Activated T-cell treated with anti-CD3 and anti-CD28 coated beads, Interleukin-2, amount 50 U/mL, for 24 hours (primary cell): ENCODE data around the gene NDUFAF7.
"Not testable (repeated sequence)": the region's sequence is repeated elsewhere in the genome, so short reads cannot be mapped to it uniquely, and the experiment has no call there.

Experiments used
- DNase-seq: peaks from one replicate; pipeline ENCODE4 v3.0.0-alpha.2; 2020
- H3K27ac Mint-ChIP-seq: 2 replicates; pipeline ENCODE4 v1.8.0; 2020; ENCODE audit warnings: mild to moderate bottlenecking, mixed read lengths
- H3K27me3 Mint-ChIP-seq: 2 replicates; pipeline ENCODE4 v1.8.0; 2020; ENCODE audit warnings: mixed read lengths
- H3K36me3 Mint-ChIP-seq: 2 replicates; pipeline ENCODE4 v1.8.0; 2020; ENCODE audit warnings: low read depth, mixed read lengths
- H3K4me1 Mint-ChIP-seq: 2 replicates; pipeline ENCODE4 v1.8.0; 2020; ENCODE audit warnings: low read depth, mixed read lengths
- H3K4me3 Mint-ChIP-seq: 2 replicates; pipeline ENCODE4 v1.8.0; 2020; ENCODE audit warnings: mild to moderate bottlenecking, moderate library complexity, mixed read lengths
- H3K9me3 Mint-ChIP-seq: 2 replicates; pipeline ENCODE4 v1.8.0; 2020; ENCODE audit warnings: mixed read lengths

NDUFAF7 gene

GRCh38 chr2:37231241-37232130, at the start of gene NDUFAF7, which contains the start of gene CEBPZ:
Gene NDUFAF7, plus strand, starts transcription at chr2:37231658. Its CDS starts 48 bp downstream, at chr2:37231706.
Gene CEBPZ, minus strand, starts transcription at chr2:37231596. Its CDS starts 29 bp downstream, at chr2:37231567.
- Mint-ChIP-seq H3K4me1 (peaks cover 44% of the 10 kb centered on the region), H3K36me3 (peaks cover 59% of the 10 kb centered on the region), H3K27me3 (no peaks in the 10 kb centered on the region), H3K27ac (no peak within 1 kb of the TSS), H3K4me3 (no peak within 1 kb of the TSS), H3K9me3 (no peaks in the 10 kb centered on the region)
- peak; percentile 92 for DNase-seq

GRCh38 chr2:37181726-37182684, 49.5 kb upstream of the NDUFAF7 start:
- DNase-seq, result no peak
- Mint-ChIP-seq H3K9me3 (no peaks in the 10 kb centered on the region), H3K4me3 (no peak overlapping the region), H3K27me3 (peaks cover 1% of the 10 kb centered on the region), H3K4me1 (no peaks in the 10 kb centered on the region), H3K27ac (no peak overlapping the region), H3K36me3 (no peaks in the 10 kb centered on the region)

- Mint-ChIP-seq H3K4me3 (no peak within 1 kb of the TSS), H3K9me3 (no peaks in the 10 kb centered on the region), H3K27me3 (peaks cover 7% of the 10 kb centered on the region), H3K4me1 (no peaks in the 10 kb centered on the region), H3K27ac (no peak within 1 kb of the TSS), H3K36me3 (no peaks in the 10 kb centered on the region)
- DNase-seq, result no peak
Observed at GRCh38 chr2:37188570-37188969, 42.9 kb upstream of the NDUFAF7 start, which contains the start of gene SULT6B1. Gene SULT6B1, minus strand, starts transcription at chr2:37188670. Its CDS starts 30 bp downstream, at chr2:37188640.

GRCh38 chr2:37189452-37190153, 41.9 kb upstream of the NDUFAF7 start:
- H3K4me3 Mint-ChIP-seq, result no peak overlapping the region

GRCh38 chr2:37190290-37190689, 41.2 kb upstream of the NDUFAF7 start:
- Mint-ChIP-seq H3K36me3 (no peaks in the 10 kb centered on the region), H3K4me3 (no peak overlapping the region), H3K27me3 (peaks cover 7% of the 10 kb centered on the region), H3K27ac (no peak overlapping the region), H3K4me1 (peaks cover 1% of the 10 kb centered on the region), H3K9me3 (no peaks in the 10 kb centered on the region)
- DNase-seq, result no peak

More at GRCh38 chr2:37189452-37190153, 41.9 kb upstream of the NDUFAF7 start:
- peaks cover 7% of the 10 kb centered on the region for H3K27me3 Mint-ChIP-seq
- H3K4me1 Mint-ChIP-seq, result no peaks in the 10 kb centered on the region
- no peaks in the 10 kb centered on the region for H3K36me3 Mint-ChIP-seq
- no peak overlapping the region for H3K27ac Mint-ChIP-seq
- no peak for DNase-seq
- no peaks in the 10 kb centered on the region for H3K9me3 Mint-ChIP-seq

GRCh38 chr2:37191253-37191652, 40.2 kb upstream of the NDUFAF7 start:
- H3K9me3 Mint-ChIP-seq, result no peaks in the 10 kb centered on the region

GRCh38 chr2:37191747-37192146, 39.7 kb upstream of the NDUFAF7 start:
- DNase-seq, result no peak
- peaks cover 7% of the 10 kb centered on the region for H3K4me1 Mint-ChIP-seq
- peaks cover 5% of the 10 kb centered on the region for H3K36me3 Mint-ChIP-seq
- H3K9me3 Mint-ChIP-seq, result no peaks in the 10 kb centered on the region
- no peak overlapping the region for H3K27ac Mint-ChIP-seq
- peaks cover 7% of the 10 kb centered on the region for H3K27me3 Mint-ChIP-seq
- no peak overlapping the region for H3K4me3 Mint-ChIP-seq

More at GRCh38 chr2:37191253-37191652, 40.2 kb upstream of the NDUFAF7 start:
- Mint-ChIP-seq H3K4me3 (no peak overlapping the region), H3K4me1 (peaks cover 5% of the 10 kb centered on the region), H3K36me3 (peaks cover 1% of the 10 kb centered on the region), H3K27ac (no peak overlapping the region), H3K27me3 (peaks cover 7% of the 10 kb centered on the region)
- DNase-seq, result no peak

- Mint-ChIP-seq H3K36me3 (peaks cover 12% of the 10 kb centered on the region), H3K9me3 (no peaks in the 10 kb centered on the region), H3K27ac (no peak overlapping the region), H3K27me3 (peaks cover 5% of the 10 kb centered on the region), H3K4me1 (peaks cover 14% of the 10 kb centered on the region), H3K4me3 (no peak overlapping the region)
- no peak for DNase-seq
Observed at GRCh38 chr2:37192551-37192950, 38.9 kb upstream of the NDUFAF7 start.

- peaks cover 40% of the 10 kb centered on the region for H3K4me1 Mint-ChIP-seq
- H3K27me3 Mint-ChIP-seq, H3K9me3 Mint-ChIP-seq, DNase-seq: not testable (repeated sequence)
- H3K36me3 Mint-ChIP-seq, result peaks cover 34% of the 10 kb centered on the region
- H3K27ac Mint-ChIP-seq, result peak overlapping the region; percentile 97
- peak overlapping the region; percentile 92 for H3K4me3 Mint-ChIP-seq
Observed at GRCh38 chr2:37195862-37196319, 35.6 kb upstream of the NDUFAF7 start.

GRCh38 chr2:37196320-37197195, 34.9 kb upstream of the NDUFAF7 start, which contains the start of gene CEBPZOS:
Gene CEBPZOS, plus strand, starts transcription at chr2:37196496. Its CDS starts 3,209 bp downstream, at chr2:37199705.
- Mint-ChIP-seq H3K27ac (peak within 1 kb of the TSS; percentile 97), H3K27me3 (no peaks in the 10 kb centered on the region), H3K9me3 (no peaks in the 10 kb centered on the region), H3K36me3 (peaks cover 41% of the 10 kb centered on the region), H3K4me1 (peaks cover 46% of the 10 kb centered on the region), H3K4me3 (peak within 1 kb of the TSS; percentile 92)
- peak; percentile 93 for DNase-seq

- H3K27me3 Mint-ChIP-seq, result no peaks in the 10 kb centered on the region
- H3K9me3 Mint-ChIP-seq, result peaks cover 3% of the 10 kb centered on the region
- H3K4me3 Mint-ChIP-seq, result no peak overlapping the region
- DNase-seq, result no peak
- peaks cover 55% of the 10 kb centered on the region for H3K4me1 Mint-ChIP-seq
- H3K27ac Mint-ChIP-seq, result peak overlapping the region; percentile 33
- peaks cover 61% of the 10 kb centered on the region for H3K36me3 Mint-ChIP-seq
Observed at GRCh38 chr2:37198681-37199065, 32.8 kb upstream of the NDUFAF7 start.

- H3K9me3 Mint-ChIP-seq, result peaks cover 16% of the 10 kb centered on the region
- peaks cover 86% of the 10 kb centered on the region for H3K36me3 Mint-ChIP-seq
- H3K27ac Mint-ChIP-seq, result peak overlapping the region; percentile 84
- no peaks in the 10 kb centered on the region for H3K27me3 Mint-ChIP-seq
- peaks cover 65% of the 10 kb centered on the region for H3K4me1 Mint-ChIP-seq
- peak overlapping the region; percentile 10 for H3K4me3 Mint-ChIP-seq
- no peak for DNase-seq
Observed at GRCh38 chr2:37201208-37201607, 30.2 kb upstream of the NDUFAF7 start.

GRCh38 chr2:37201766-37202165, 29.7 kb upstream of the NDUFAF7 start:
- peak overlapping the region; percentile 10 for H3K4me3 Mint-ChIP-seq
- H3K36me3 Mint-ChIP-seq, result peaks cover 87% of the 10 kb centered on the region
- no peaks in the 10 kb centered on the region for H3K27me3 Mint-ChIP-seq
- H3K4me1 Mint-ChIP-seq, result peaks cover 66% of the 10 kb centered on the region
- no peak for DNase-seq
- H3K27ac Mint-ChIP-seq, result peak overlapping the region; percentile 85
- H3K9me3 Mint-ChIP-seq, result peaks cover 20% of the 10 kb centered on the region
